H1 (cell line): ENCODE data around the gene GUCA2B. TPM values are rescaled to one million over a fixed set of nuclear protein-coding genes. Genes with fewer than 3 reads are reported as not detected.

ENCODE experiments used
- CBX5 ChIP-seq: fragments of 300-800, 300-1000 bp; sonication (generic); IDR thresholded peaks from 2 replicates; pipeline ENCODE4 v1.7.1; 2016; ENCODE audit warnings: antibody characterized with exemption, low read length, low read depth
- CREB1 ChIP-seq: IDR thresholded peaks from 2 replicates; pipeline ENCODE4 v1.6.1; 2012; ENCODE audit warnings: inconsistent platforms
- E2F6 ChIP-seq: IDR thresholded peaks from 2 replicates; pipeline ENCODE4 v1.6.1; 2012; ENCODE audit warnings: inconsistent platforms
- HDAC6 ChIP-seq: IDR thresholded peaks from one replicate; pipeline ENCODE4 v1.7.1; 2012; ENCODE audit warnings: low read depth, mild to moderate bottlenecking, inconsistent platforms, low read length, moderate library complexity
- KDM5A ChIP-seq: fragments of 200-600 bp; IDR thresholded peaks from 2 replicates; pipeline ENCODE4 v1.7.1; 2012; ENCODE audit warnings: mild to moderate bottlenecking, low read length, inconsistent platforms, mixed read lengths
- polyA plus RNA-seq, 7 experiments: library from polyadenylated mRNA; depleted of rRNA in 3 of 7; stranded (reverse) in 5 of 7; unstranded in 2 of 7; fragments of >200 nt in 5 of 7; fragments of 200-250 nt in 2 of 7; gene quantifications; 1 replicate in 5 of 7; 2 replicates in 1 of 7; 4 replicates in 1 of 7; pipeline versions ENCODE4 v1.2.1 to v1.2.3, GENCODE V29; 2011 to 2013; ENCODE audit warnings: missing spikeins in 2 of 7, mixed read lengths in 2 of 7
- total RNA-seq: library from RNA; stranded (reverse); fragmentation: NEBNext Ultra II Directional; extraction: Animal tissue kit (Norgen Biotek cat#: 25700); gene quantifications from 2 replicates; pipeline ENCODE4 v1.2.1, GENCODE V29; 2021
- TF ChIP-seq, protein P1 (sequence below), 3 experiments: IDR thresholded peaks; 1 replicate in 2 of 3; 2 replicates in 1 of 3; pipeline versions ENCODE4 v1.5.1 to v1.6.1; 2011; ENCODE audit warnings: low read length in 3 of 3, mild to moderate bottlenecking in 3 of 3, inconsistent platforms in 2 of 3, low read depth in 1 of 3, moderate library complexity in 1 of 3; ENCODE audit not compliant: insufficient read depth in 1 of 3; ENCODE audit errors: control extremely low read depth in 1 of 3

GUCA2B gene
- total and polyA plus RNA-seq, 2 of the 8 experiments (the other 6 are each of a cell fraction or from before 2014, with no cell fraction given) = not detected

GRCh38 chr1:42168763-42169162 is 15.6 kb downstream of the GUCA2B start (continued):
- TF ChIP-seq E2F6 (no peak), KDM5A (no peak), CBX5 (no peak), HDAC6 (no peak), CREB1 (no peak)
- TF ChIP-seq, protein P1, sequence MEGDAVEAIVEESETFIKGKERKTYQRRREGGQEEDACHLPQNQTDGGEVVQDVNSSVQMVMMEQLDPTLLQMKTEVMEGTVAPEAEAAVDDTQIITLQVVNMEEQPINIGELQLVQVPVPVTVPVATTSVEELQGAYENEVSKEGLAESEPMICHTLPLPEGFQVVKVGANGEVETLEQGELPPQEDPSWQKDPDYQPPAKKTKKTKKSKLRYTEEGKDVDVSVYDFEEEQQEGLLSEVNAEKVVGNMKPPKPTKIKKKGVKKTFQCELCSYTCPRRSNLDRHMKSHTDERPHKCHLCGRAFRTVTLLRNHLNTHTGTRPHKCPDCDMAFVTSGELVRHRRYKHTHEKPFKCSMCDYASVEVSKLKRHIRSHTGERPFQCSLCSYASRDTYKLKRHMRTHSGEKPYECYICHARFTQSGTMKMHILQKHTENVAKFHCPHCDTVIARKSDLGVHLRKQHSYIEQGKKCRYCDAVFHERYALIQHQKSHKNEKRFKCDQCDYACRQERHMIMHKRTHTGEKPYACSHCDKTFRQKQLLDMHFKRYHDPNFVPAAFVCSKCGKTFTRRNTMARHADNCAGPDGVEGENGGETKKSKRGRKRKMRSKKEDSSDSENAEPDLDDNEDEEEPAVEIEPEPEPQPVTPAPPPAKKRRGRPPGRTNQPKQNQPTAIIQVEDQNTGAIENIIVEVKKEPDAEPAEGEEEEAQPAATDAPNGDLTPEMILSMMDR (IDR thresholded peaks at IDR 0.05; ENCODE audit: control extremely low read depth in 1 of 3, insufficient read depth in 1 of 3, low read depth in 1 of 3, low read length in 3 of 3) = no peak
